Stomach (tissue), 4 donors: ENCODE measurements around the gene TRDN.

Source experiments
- CTCF ChIP-seq, 7 experiments: fragments of 450-650 bp in 4 of 7; fragments of 200-600 bp in 3 of 7; sonication (generic) in 3 of 7; IDR thresholded peaks; one replicate each; pipeline ENCODE4 v1.5.1; 2016 to 2019; ENCODE audit warnings: antibody characterized with exemption in 7 of 7, control low read depth in 2 of 7, mild to moderate bottlenecking in 1 of 7
- POLR2A ChIP-seq, 4 donors: fragments of 450-650 bp; IDR thresholded peaks; one replicate each; pipeline ENCODE4 v1.6.1; 2016; ENCODE audit warnings: antibody characterized with exemption in 4 of 4, control low read depth in 2 of 4, mild to moderate bottlenecking in 1 of 4, moderate library complexity in 1 of 4

GRCh38 chr6:123526128-123526527, 110.6 kb downstream of the TRDN start:
- TF ChIP-seq CTCF (IDR thresholded peaks at IDR 0.05), result no peak
- no peak for TF ChIP-seq POLR2A (IDR thresholded peaks at IDR 0.05)
